ENCODE data around the gene NKAIN2.

GRCh38 chr6:123759472-123759871 lies 44.2 kb upstream of the NKAIN2 start:
- no peak for TF ChIP-seq CTCF (optimal IDR thresholded peaks at IDR 0.05 in 1 of 3, IDR thresholded peaks at IDR 0.05 in 1 of 3, conservative IDR thresholded peaks at IDR 0.05 in 1 of 3; ENCODE audit: extremely low read depth in 1 of 3, insufficient read depth in 2 of 3, low read length in 3 of 3)
- no peak for TF ChIP-seq EZH2 (IDR thresholded peaks at IDR 0.05; ENCODE audit: low read length)
